Measurements from ENCODE around the gene NUAK1. TPM values are rescaled to one million over a fixed set of nuclear protein-coding genes. Genes with fewer than 3 reads are reported as not detected.

The NUAK1 gene
- total RNA-seq (2014; rRNA removed; shearing (Covaris generic)): 0.63 and 0.69 TPM in 2 replicates
- polyA plus RNA-seq (2015; cell fraction: cytosol; rRNA removed): 2.1 TPM in 2 replicates
- polyA plus RNA-seq (2015; cell fraction: nucleus; rRNA removed): 0.95 and 2.2 TPM in 2 replicates

- DNase-seq (ENCODE audit: low read depth, low spot score): no peak
- in situ Hi-C loops (cut with HindIII; ENCODE audit: low pct_unique_long_range_greater_than_20kb, low sequenced_read_pairs): no loop called here
Measured at GRCh38 chr12:106138633-106139421, at the start of gene NUAK1. Gene NUAK1 (minus strand): TSS chr12:106138954. CDS start chr12:106138653, 301 bp downstream.

DNA sequence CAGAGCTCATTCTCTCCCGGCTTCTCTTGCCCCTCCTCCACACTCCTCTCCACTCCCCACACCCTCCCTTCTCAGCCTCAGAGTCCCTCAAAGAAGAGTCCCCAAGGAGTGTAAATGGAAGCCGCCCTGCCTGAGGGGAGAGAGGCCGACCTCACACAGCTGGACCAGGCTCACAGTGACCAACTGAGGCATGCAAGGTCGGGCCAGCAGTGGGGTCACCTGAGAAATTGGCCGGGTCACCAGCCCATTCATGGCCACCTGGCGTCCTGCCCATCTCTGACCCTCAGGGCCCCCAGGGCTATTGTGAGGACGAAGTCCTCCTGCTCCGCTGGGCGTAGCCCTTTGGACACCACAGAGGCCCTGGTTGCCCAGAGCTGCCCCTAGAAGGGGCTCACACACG lies 49.5 kb upstream of the NUAK1 start:
- in situ Hi-C loops (cut with HindIII; ENCODE audit: low pct_unique_long_range_greater_than_20kb, low sequenced_read_pairs): no loop called here
- DNase-seq (ENCODE audit: low read depth, low spot score): no peak

- no peak for DNase-seq (ENCODE audit: low read depth, low spot score)
- in situ Hi-C loops (cut with HindIII; ENCODE audit: low pct_unique_long_range_greater_than_20kb, low sequenced_read_pairs): no loop called here
Measured at GRCh38 chr12:106187842-106188241, 49.1 kb upstream of the NUAK1 start.

- in situ Hi-C loops (cut with HindIII; ENCODE audit: low pct_unique_long_range_greater_than_20kb, low sequenced_read_pairs): no loop called here
- DNase-seq (ENCODE audit: low read depth, low spot score): peak; percentile 71
Measured at GRCh38 chr12:106187155-106187789, 48.5 kb upstream of the NUAK1 start.

DNA sequence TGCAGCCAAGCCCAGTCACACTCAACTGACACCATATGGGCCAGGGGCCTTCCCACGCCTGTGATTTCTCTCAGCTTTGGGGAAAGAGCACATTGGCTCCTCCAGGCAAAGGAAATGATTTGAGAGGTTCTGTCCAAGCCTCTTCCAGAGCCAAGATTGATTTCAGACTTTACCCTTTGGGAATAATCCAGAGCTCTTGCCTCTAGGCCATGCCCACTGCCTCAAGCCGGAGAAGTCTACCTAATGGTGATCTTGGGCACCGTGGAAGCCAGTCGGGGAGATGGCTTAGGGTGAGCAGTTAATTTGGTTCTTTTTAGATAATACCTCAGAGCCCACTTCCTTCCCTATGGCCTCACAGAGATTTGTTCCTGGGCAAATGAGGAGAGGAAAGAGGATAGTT lies 45.0 kb upstream of the NUAK1 start:
- no peak for DNase-seq (ENCODE audit: low read depth, low spot score)
- in situ Hi-C loops (cut with HindIII; ENCODE audit: low pct_unique_long_range_greater_than_20kb, low sequenced_read_pairs): no loop called here

- no peak for DNase-seq (ENCODE audit: low read depth, low spot score)
- in situ Hi-C loops (cut with HindIII; ENCODE audit: low pct_unique_long_range_greater_than_20kb, low sequenced_read_pairs): no loop called here
Measured at GRCh38 chr12:106181401-106182114, 42.8 kb upstream of the NUAK1 start.

GRCh38 chr12:106179086-106179485 lies 40.3 kb upstream of the NUAK1 start:
- peak; percentile 40 for DNase-seq (ENCODE audit: low read depth, low spot score)
- in situ Hi-C loops (cut with HindIII; ENCODE audit: low pct_unique_long_range_greater_than_20kb, low sequenced_read_pairs): no loop called here

GRCh38 chr12:106178562-106178961 lies 39.8 kb upstream of the NUAK1 start:
- DNase-seq (ENCODE audit: low read depth, low spot score): no peak
- in situ Hi-C loops (cut with HindIII; ENCODE audit: low pct_unique_long_range_greater_than_20kb, low sequenced_read_pairs): no loop called here

DNA sequence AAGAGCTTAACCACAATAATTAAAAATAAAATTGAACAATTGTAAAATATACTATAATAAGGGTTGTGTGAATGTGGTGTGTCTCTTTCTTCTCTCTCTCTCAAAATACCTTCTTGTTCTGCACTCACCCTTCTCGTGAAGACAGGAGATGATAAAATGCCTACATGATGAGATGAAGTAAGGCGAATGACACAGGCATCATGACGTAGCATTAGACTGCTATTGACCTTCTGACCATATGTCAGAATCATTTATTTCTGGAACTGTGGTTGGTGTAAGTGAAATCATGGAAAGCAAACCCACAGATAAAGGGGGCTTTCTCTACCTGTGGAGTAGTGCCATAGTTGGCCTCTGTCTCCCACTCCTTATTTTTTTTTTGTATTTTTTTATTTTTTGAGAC lies 37.8 kb upstream of the NUAK1 start:
- DNase-seq (ENCODE audit: low read depth, low spot score): no peak
- in situ Hi-C loops (cut with HindIII; ENCODE audit: low pct_unique_long_range_greater_than_20kb, low sequenced_read_pairs): no loop called here

GRCh38 chr12:106174876-106175275 lies 36.1 kb upstream of the NUAK1 start:
- DNase-seq (ENCODE audit: low read depth, low spot score): no peak
- in situ Hi-C loops (cut with HindIII; ENCODE audit: low pct_unique_long_range_greater_than_20kb, low sequenced_read_pairs): no loop called here

GRCh38 chr12:106173442-106173841 lies 34.7 kb upstream of the NUAK1 start:
- no peak for DNase-seq (ENCODE audit: low read depth, low spot score)
- in situ Hi-C loops (cut with HindIII; ENCODE audit: low pct_unique_long_range_greater_than_20kb, low sequenced_read_pairs): no loop called here

DNA sequence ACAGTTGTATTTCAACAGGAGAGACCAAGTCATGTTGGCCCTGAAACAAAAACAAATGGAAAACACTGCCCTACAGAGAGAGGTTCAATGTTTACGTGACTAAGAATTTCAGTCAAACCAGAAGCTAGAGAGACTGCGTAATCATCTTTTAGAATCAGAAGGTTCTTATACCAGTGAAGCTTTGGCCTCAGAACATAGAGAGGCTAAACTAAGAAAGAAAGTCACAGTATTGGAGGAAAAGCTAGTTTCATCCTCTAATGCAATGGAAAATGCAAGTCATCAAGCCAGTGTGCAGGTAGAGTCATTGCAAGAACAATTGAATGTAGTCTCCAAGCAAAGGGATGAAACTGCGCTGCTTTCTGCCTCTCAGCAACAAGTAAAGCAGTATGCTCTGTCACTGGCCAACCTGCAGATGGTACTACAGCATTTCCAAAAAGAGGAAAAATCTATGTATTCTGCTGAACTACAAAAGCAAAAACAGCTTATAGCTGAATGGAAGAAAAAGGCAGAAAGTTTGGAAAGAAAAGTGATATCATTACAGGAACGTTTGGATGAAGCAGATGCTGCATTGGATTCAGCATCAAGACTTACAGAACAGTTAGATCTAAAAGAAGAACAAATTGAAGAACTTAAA lies 32.5 kb upstream of the NUAK1 start:
- no peak for DNase-seq (ENCODE audit: low read depth, low spot score)
- in situ Hi-C loops (cut with HindIII; ENCODE audit: low pct_unique_long_range_greater_than_20kb, low sequenced_read_pairs): no loop called here

GRCh38 chr12:106170285-106170684 lies 31.5 kb upstream of the NUAK1 start:
- DNase-seq (ENCODE audit: low read depth, low spot score): no peak

DNA sequence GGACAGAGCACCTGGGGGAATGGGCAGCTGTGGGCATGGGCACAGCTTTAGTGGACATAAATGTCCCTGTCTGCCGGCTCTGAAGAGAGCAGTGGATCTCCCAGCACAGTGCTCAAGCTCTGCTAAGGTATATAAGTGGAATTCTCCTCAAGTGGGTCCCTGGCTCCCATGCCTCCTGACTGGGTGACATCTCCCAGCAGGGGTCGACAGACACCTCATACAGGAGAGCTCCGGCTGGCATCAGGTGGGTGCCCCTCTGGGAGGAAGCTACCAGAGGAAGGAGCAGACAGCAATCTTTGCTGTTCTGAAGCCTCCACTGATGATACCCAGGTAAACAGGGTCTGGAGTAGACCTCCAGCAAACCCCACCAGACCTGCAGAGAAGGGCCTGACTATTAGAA lies 25.0 kb upstream of the NUAK1 start:
- in situ Hi-C loops (cut with HindIII; ENCODE audit: low pct_unique_long_range_greater_than_20kb, low sequenced_read_pairs): no loop called here
- DNase-seq (ENCODE audit: low read depth, low spot score): no peak

More at GRCh38 chr12:106170285-106170684, 31.5 kb upstream of the NUAK1 start:
- in situ Hi-C loops (cut with HindIII; ENCODE audit: low pct_unique_long_range_greater_than_20kb, low sequenced_read_pairs): no loop called here

DNA sequence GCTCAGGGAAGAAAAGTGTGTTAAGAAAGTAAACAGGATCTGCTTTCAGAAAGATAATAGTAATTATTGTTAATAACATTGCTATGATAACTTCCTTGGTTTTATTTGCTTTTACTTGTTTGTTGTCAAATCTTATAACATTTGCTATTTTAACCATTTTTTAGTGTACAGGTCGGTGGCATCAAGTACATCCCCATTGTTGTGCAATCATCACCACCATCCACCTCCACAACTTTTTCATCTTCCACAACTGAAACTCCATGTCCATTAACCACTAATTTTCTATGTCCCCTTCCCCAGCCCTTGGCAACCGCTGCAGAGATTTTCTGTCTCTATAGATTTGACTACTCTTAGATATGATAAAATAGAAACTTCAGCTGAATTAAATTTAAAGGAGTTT lies 22.7 kb upstream of the NUAK1 start:
- DNase-seq (ENCODE audit: low read depth, low spot score): no peak
- in situ Hi-C loops (cut with HindIII; ENCODE audit: low pct_unique_long_range_greater_than_20kb, low sequenced_read_pairs): no loop called here

DNA sequence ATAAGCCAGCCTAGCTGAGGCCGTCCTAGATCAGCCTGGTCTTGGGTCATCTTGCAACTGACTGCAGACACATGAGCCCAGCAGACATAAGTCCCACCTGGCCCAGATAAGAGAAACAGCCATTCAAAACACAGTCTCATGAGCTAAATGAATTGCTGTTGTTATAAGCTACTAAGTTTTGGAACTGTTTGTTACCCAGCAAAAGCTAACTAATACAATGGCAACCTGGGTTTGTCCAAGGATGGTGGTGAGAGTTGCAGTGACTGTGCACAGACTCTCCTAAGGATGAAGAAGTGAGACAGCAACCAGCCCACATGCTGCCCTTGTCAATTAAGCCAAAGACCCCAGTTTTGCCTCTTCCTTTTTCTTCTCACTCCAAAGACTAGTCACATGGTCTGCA lies 22.2 kb upstream of the NUAK1 start:
- in situ Hi-C loops (cut with HindIII; ENCODE audit: low pct_unique_long_range_greater_than_20kb, low sequenced_read_pairs): no loop called here
- DNase-seq (ENCODE audit: low read depth, low spot score): no peak

GRCh38 chr12:106157802-106158201 lies 19.0 kb upstream of the NUAK1 start:
- in situ Hi-C loops (cut with HindIII; ENCODE audit: low pct_unique_long_range_greater_than_20kb, low sequenced_read_pairs): no loop called here
- no peak for DNase-seq (ENCODE audit: low read depth, low spot score)

DNA sequence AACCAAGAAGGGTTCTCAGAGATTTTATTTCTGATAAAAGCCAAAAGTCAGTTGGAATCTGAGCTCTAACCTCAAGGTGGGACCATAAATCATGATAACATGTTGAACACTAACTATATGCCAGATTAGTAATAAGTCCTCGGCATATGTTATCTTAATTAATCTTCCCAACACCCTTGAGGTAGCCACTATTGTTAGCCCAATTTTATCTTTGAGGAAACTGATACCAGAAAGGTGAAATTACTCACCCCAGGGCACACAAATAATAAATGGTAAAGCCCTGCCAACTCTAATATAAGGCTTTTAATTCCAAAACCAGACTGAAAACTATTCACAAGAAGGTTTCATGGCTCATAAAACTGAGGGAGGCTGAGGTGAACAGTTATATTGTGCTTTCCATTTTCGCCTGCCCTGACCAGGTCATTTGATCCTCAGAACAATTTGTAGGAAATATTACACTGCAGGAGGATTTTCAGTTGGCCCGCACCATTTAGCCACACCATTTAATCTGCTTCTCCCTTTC lies 16.1 kb upstream of the NUAK1 start:
- in situ Hi-C loops (cut with HindIII; ENCODE audit: low pct_unique_long_range_greater_than_20kb, low sequenced_read_pairs): no loop called here
- no peak for DNase-seq (ENCODE audit: low read depth, low spot score)

All from SK-MEL-5 (cell line).